Esophagus muscularis mucosa (tissue), 4 donors: ENCODE measurements around the gene CDS2.

Source experiments
- EP300 ChIP-seq: sonication (generic); formaldehyde crosslinking; IDR thresholded peaks from one replicate; pipeline ENCODE4 v1.6.1; 2017; ENCODE audit warnings: antibody characterized with exemption
- POLR2A ChIP-seq: fragments of 450-650 bp; IDR thresholded peaks from one replicate; pipeline ENCODE4 v1.6.1; 2017; ENCODE audit warnings: antibody characterized with exemption, moderate library complexity, mild to moderate bottlenecking, low read depth
- TF ChIP-seq, protein P1 (sequence below), 3 experiments: fragments of 200-600 bp in 2 of 3; fragments of 450-650 bp in 1 of 3; sonication (generic) in 2 of 3; IDR thresholded peaks; one replicate each; pipeline ENCODE4 v1.5.1; 2017 to 2019; ENCODE audit warnings: antibody characterized with exemption in 3 of 3, mild to moderate bottlenecking in 2 of 3, moderate library complexity in 1 of 3

DNA sequence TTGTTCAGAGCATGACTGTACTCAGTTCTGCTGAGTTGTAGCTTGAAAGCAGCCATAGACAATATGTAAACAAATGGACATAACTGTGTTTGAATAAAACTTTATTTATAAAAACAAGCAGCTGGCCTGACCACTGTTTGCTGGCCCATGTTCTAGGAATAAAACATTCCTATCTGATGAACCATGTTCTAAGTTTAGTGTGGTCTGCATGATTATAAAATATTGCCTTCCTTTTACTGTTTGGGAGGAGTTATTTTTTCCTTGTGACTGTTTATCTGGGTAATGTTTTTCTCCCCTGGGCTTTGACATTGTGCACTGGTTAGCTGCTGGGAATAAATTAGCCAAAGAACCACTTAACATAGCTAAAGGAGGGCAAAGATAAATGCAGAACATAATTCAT lies 55.1 kb downstream of the CDS2 start:
- TF ChIP-seq, protein P1, sequence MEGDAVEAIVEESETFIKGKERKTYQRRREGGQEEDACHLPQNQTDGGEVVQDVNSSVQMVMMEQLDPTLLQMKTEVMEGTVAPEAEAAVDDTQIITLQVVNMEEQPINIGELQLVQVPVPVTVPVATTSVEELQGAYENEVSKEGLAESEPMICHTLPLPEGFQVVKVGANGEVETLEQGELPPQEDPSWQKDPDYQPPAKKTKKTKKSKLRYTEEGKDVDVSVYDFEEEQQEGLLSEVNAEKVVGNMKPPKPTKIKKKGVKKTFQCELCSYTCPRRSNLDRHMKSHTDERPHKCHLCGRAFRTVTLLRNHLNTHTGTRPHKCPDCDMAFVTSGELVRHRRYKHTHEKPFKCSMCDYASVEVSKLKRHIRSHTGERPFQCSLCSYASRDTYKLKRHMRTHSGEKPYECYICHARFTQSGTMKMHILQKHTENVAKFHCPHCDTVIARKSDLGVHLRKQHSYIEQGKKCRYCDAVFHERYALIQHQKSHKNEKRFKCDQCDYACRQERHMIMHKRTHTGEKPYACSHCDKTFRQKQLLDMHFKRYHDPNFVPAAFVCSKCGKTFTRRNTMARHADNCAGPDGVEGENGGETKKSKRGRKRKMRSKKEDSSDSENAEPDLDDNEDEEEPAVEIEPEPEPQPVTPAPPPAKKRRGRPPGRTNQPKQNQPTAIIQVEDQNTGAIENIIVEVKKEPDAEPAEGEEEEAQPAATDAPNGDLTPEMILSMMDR (IDR thresholded peaks at IDR 0.05) = no peak
- TF ChIP-seq POLR2A = no peak
- no peak for TF ChIP-seq EP300
